Memory B cell (primary cell): Measurements from ENCODE around the gene FOXL1.

Experiments
- ATAC-seq: fragments of 150-1000 bp; cut with Tn5 transposase; 2 replicates; pipeline ENCODE4 v1.10.0; 2021; ENCODE audit warnings: low read depth, mild to moderate bottlenecking, moderate library complexity
- DNase-seq, 2 donors: peaks; one replicate each; pipeline ENCODE4 v3.0.0; 2022; ENCODE audit warnings: low spot score in 2 of 2
- H3K27ac Mint-ChIP-seq: one replicate; pipeline ENCODE4 v1.8.0; 2022; ENCODE audit warnings: mild to moderate bottlenecking, moderate library complexity, mixed read lengths
- H3K27me3 Mint-ChIP-seq: one replicate; pipeline ENCODE4 v1.8.0; 2022; ENCODE audit warnings: mixed read lengths
- H3K36me3 Mint-ChIP-seq: one replicate; pipeline ENCODE4 v1.8.0; 2022; ENCODE audit warnings: mild to moderate bottlenecking, mixed read lengths
- H3K4me1 Mint-ChIP-seq: one replicate; pipeline ENCODE4 v1.8.0; 2022; ENCODE audit warnings: mixed read lengths
- H3K4me3 Mint-ChIP-seq: one replicate; pipeline ENCODE4 v1.8.0; 2022; ENCODE audit warnings: mild to moderate bottlenecking, moderate library complexity, mixed read lengths
- H3K9me3 Mint-ChIP-seq: one replicate; pipeline ENCODE4 v1.8.0; 2022; ENCODE audit warnings: mixed read lengths

Gene FOXL1

GRCh38 chr16:86568677-86569623, 9.4 kb upstream of the FOXL1 start:
- H3K27ac Mint-ChIP-seq: peak overlapping the region; percentile 70
- peaks cover 15% of the 10 kb centered on the region for H3K27me3 Mint-ChIP-seq
- H3K4me3 Mint-ChIP-seq: no peak overlapping the region
- H3K9me3 Mint-ChIP-seq: no peaks in the 10 kb centered on the region
- H3K4me1 Mint-ChIP-seq: peaks cover 3% of the 10 kb centered on the region
- DNase-seq (no peak), ATAC-seq (no peak)
- H3K36me3 Mint-ChIP-seq: no peaks in the 10 kb centered on the region

- no peak for ATAC-seq
- Mint-ChIP-seq H3K36me3 (no peaks in the 10 kb centered on the region), H3K4me1 (no peaks in the 10 kb centered on the region), H3K27ac (no peak overlapping the region), H3K4me3 (no peak overlapping the region), H3K27me3 (peaks cover 18% of the 10 kb centered on the region), H3K9me3 (no peaks in the 10 kb centered on the region)
- no peak for DNase-seq
Measured at GRCh38 chr16:86569701-86570447, 8.5 kb upstream of the FOXL1 start.

GRCh38 chr16:86570558-86571529, 7.5 kb upstream of the FOXL1 start:
- DNase-seq: no peak
- Mint-ChIP-seq H3K27me3 (peaks cover 19% of the 10 kb centered on the region), H3K27ac (no peak overlapping the region), H3K36me3 (no peaks in the 10 kb centered on the region), H3K4me3 (no peak overlapping the region), H3K9me3 (no peaks in the 10 kb centered on the region), H3K4me1 (no peaks in the 10 kb centered on the region)
- no peak for ATAC-seq

- H3K27ac Mint-ChIP-seq: no peak overlapping the region
- peaks cover 3% of the 10 kb centered on the region for H3K4me1 Mint-ChIP-seq
- H3K36me3 Mint-ChIP-seq: no peaks in the 10 kb centered on the region
- H3K9me3 Mint-ChIP-seq: no peaks in the 10 kb centered on the region
- ATAC-seq (no peak), DNase-seq (no peak)
- no peak overlapping the region for H3K4me3 Mint-ChIP-seq
- peaks cover 19% of the 10 kb centered on the region for H3K27me3 Mint-ChIP-seq
Measured at GRCh38 chr16:86571530-86571915, 6.8 kb upstream of the FOXL1 start.

DNA sequence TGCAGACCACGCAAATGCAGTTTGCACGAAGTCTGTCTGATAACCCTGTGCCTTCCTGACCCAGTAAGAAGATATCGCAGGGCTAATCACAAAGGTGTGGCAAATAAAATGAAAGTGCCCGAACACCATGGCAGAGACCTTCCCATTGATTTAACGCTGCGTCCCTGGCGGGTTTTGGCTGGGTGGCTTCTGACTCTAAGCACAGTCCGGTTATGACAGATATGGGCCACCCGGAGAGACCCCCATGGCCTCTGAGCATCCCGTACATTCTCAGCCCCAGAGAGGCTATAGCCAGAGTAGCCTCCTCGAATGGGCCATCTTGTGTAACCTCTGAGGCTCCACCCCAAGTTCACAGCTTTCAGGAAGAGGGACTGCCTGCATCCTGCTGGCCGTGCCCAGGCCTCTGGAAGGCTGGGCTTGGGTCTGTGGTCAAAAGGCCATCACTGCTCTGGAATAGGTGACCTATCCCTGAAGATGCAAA, 6.3 kb upstream of the FOXL1 start:
- Mint-ChIP-seq H3K9me3 (no peaks in the 10 kb centered on the region), H3K4me1 (peaks cover 3% of the 10 kb centered on the region), H3K27me3 (peaks cover 22% of the 10 kb centered on the region), H3K27ac (no peak overlapping the region), H3K4me3 (no peak overlapping the region), H3K36me3 (no peaks in the 10 kb centered on the region)
- DNase-seq (no peak), ATAC-seq (no peak)

DNA sequence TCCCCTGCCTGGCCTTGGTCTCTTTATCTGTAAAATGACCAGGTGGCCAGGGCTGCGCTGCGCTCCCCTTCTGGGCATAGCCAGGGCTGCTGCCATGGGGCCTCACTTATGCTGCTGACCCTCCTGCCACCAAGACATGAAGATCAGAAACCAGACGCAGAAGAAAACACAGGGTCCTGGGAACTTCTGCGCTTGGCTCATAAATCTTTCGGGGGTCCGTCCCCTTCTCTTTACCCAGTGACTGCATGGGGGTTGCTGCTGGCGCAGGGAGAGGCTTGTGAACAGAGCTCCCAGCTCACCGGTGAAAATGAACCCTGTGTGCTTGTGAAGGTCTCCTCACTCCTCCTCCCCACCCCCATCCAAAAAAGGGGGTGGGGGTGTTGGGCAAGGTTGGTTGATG, 5.7 kb upstream of the FOXL1 start:
- peaks cover 23% of the 10 kb centered on the region for H3K27me3 Mint-ChIP-seq
- no peak for DNase-seq
- H3K27ac Mint-ChIP-seq: no peak overlapping the region
- no peak overlapping the region for H3K4me3 Mint-ChIP-seq
- ATAC-seq: no peak
- peaks cover 3% of the 10 kb centered on the region for H3K4me1 Mint-ChIP-seq
- H3K36me3 Mint-ChIP-seq: no peaks in the 10 kb centered on the region
- no peaks in the 10 kb centered on the region for H3K9me3 Mint-ChIP-seq

- no peak for ATAC-seq
Measured at GRCh38 chr16:86573215-86573614, 5.1 kb upstream of the FOXL1 start.

DNA sequence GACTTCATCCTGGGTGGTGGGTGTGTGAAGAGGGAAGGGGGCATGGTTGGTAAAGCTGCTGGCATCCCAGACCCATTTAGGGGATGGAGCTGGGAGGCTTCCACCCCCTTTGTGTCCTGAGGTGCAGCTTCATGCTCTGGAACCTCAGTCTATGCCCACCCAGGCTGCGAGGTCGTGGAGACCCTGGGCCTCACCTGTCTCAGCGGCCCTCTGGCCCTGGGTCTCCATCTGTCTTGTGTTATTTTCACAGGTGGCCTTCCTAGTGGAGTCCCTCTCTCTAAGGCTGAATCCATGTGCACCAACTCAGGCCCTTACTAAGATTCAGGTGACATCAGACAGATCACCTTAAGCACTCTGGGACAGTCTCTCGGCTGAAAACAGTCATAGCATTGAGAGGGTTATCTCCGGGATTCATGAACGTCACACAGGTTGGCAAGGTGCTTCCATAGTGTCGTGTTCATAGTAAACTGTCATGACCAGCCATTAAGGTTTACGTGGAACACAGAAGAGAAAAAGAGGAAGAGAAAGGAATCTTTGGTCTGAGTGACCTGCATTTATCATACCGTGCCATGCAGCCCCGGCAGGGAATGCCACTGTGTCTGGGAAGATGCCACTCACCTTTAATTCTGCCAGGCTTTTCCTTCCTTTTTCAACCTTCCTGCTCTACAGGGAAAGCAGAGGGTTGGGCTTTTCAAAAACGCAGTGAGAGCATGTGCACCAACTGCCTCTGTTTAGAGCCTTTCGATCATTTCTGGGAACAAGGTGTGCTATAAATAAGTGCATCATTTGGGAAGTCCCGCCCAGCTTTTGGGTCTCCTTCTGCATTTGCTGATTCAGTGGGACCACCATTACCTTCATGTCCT, 4.5 kb upstream of the FOXL1 start:
- no peaks in the 10 kb centered on the region for H3K9me3 Mint-ChIP-seq
- no peaks in the 10 kb centered on the region for H3K36me3 Mint-ChIP-seq
- ATAC-seq (no peak), DNase-seq (no peak)
- no peak overlapping the region for H3K4me3 Mint-ChIP-seq
- H3K4me1 Mint-ChIP-seq: peaks cover 3% of the 10 kb centered on the region
- H3K27me3 Mint-ChIP-seq: peaks cover 27% of the 10 kb centered on the region
- H3K27ac Mint-ChIP-seq: no peak overlapping the region

More at GRCh38 chr16:86573215-86573614, 5.1 kb upstream of the FOXL1 start:
- Mint-ChIP-seq H3K27ac (no peak overlapping the region), H3K36me3 (no peaks in the 10 kb centered on the region), H3K4me3 (no peak overlapping the region), H3K27me3 (peaks cover 26% of the 10 kb centered on the region), H3K9me3 (no peaks in the 10 kb centered on the region), H3K4me1 (peaks cover 3% of the 10 kb centered on the region)
- DNase-seq: no peak

DNA sequence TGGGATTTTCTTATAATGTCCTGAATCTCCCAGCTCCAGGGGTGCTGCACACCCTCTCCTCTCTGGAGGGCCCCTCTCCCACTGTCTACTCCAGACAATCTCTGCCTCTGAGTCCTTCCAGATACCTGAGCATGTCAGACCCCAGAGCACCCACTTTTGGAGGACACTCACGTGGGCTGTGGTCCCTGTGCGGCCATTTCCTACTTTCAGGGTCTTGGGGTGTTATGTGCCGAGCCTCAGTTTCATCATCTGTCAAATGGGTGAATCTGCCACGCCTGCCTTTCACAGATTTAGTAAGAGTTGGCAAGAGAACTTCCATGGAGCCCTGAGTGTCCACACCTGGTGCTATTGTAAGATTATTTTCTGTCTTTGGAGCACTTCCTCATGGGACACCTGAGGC, 3.7 kb upstream of the FOXL1 start:
- Mint-ChIP-seq H3K4me3 (no peak overlapping the region), H3K27ac (no peak overlapping the region), H3K27me3 (peaks cover 30% of the 10 kb centered on the region), H3K36me3 (no peaks in the 10 kb centered on the region), H3K4me1 (peaks cover 3% of the 10 kb centered on the region), H3K9me3 (no peaks in the 10 kb centered on the region)
- ATAC-seq (no peak), DNase-seq (no peak)

- no peaks in the 10 kb centered on the region for H3K36me3 Mint-ChIP-seq
- no peak for DNase-seq
- no peak overlapping the region for H3K27ac Mint-ChIP-seq
- peaks cover 3% of the 10 kb centered on the region for H3K4me1 Mint-ChIP-seq
- no peak overlapping the region for H3K4me3 Mint-ChIP-seq
- H3K27me3 Mint-ChIP-seq: peaks cover 31% of the 10 kb centered on the region
- H3K9me3 Mint-ChIP-seq: no peaks in the 10 kb centered on the region
- no peak for ATAC-seq
Measured at GRCh38 chr16:86575095-86575685, 3.2 kb upstream of the FOXL1 start.

DNA sequence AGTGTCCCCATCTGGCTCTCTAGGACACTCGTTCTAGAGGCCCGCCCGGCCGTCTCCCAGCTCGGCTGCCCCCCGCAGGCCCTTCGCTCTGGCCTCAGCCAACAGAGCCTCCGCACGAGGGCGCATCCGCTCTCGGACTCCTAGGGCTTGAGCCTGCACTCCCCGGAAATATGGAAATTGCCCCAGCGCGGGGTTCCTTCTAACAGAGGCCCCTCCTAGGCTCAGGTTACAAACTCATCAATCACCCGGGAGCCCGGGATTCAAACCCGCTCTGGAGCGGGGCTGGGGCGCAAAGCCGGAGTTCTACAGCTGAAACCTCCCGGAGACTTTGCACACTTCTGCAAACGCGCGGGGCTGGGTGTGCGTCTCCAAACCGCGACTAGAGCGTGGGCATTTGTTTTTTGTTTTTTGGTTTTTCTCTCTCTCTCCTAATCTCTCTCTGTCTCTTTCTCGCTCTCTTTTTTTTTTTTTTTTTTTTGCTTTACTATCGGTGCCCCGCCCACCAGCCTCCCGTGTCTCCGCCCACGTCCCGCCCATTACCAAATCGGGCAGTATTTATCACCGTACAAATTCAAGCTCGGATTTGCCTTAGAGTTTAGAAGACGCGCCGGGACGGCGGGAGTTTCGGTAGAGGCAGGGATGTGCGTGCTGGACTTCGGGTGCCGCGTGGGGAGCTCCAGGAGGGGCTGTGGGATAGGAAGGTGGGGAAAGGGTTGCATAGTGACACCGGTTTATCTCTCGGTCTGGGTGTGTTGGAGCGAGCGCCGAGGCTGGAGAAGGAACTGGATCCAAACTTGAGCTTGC, 2.4 kb upstream of the FOXL1 start:
- Mint-ChIP-seq H3K27ac (no peak overlapping the region), H3K27me3 (peaks cover 33% of the 10 kb centered on the region), H3K4me3 (peak overlapping the region; percentile 74), H3K4me1 (peaks cover 3% of the 10 kb centered on the region), H3K9me3 (no peaks in the 10 kb centered on the region), H3K36me3 (no peaks in the 10 kb centered on the region)
- ATAC-seq (peak; percentile 24), DNase-seq (no peak)
